ENCODE data around the gene HIF1A. TPM values are rescaled to one million over a fixed set of nuclear protein-coding genes. Genes with fewer than 3 reads are reported as not detected.

The HIF1A gene
- total and polyA plus RNA-seq, 2 of the 8 experiments (the other 6 are each of a cell fraction or from before 2014, with no cell fraction given), result 54.8 to 175 TPM

GRCh38 chr14:61651355-61651754, 44.0 kb upstream of the HIF1A start:
- Histone ChIP-seq H4K5ac (ENCODE audit: insufficient read length, low read depth, low read length) (no peak overlapping the region), H2BK15ac (ENCODE audit: low read length) (no peak overlapping the region), H4K20me1 (replicated peaks in 1 of 2; ENCODE audit: control insufficient read depth in 1 of 2, insufficient read depth in 2 of 2, low read length in 2 of 2) (no peaks in the 10 kb centered on the region), H3K4me2 (ENCODE audit: insufficient read depth in 1 of 2, low read depth in 2 of 2, low read length in 2 of 2) (no peak overlapping the region), H2AK5ac (ENCODE audit: low read depth, low read length) (no peak overlapping the region), H2BK5ac (ENCODE audit: low read depth, low read length) (no peak overlapping the region), H3K18ac (ENCODE audit: extremely low read depth, low read length) (no peak overlapping the region), H3K23ac (ENCODE audit: insufficient read length) (no peak overlapping the region), H3K56ac (replicated peaks; ENCODE audit: insufficient read length, low read depth, low read length) (no peak overlapping the region), H3K27me3 (replicated peaks in 1 of 4; ENCODE audit: control insufficient read depth in 3 of 4, extremely low read depth in 1 of 4, insufficient read depth in 3 of 4, low read length in 3 of 4) (peaks cover 0 to 1% (median 0%) of the 10 kb centered on the region in 4 experiments; a peak in 1 of 7 replicates), H3K4me1 (replicated peaks in 1 of 4; ENCODE audit: control insufficient read depth in 3 of 4, insufficient read depth in 4 of 4, low read length in 3 of 4) (no peaks in the 10 kb centered on the region), H3K27ac (ENCODE audit: low read depth, low read length) (no peak overlapping the region), H3K9ac (replicated peaks in 1 of 4; ENCODE audit: extremely low read depth in 1 of 4, low read depth in 3 of 4, low read length in 3 of 4) (no peak overlapping the region), H3K4me3 (ENCODE audit: extremely low read depth in 1 of 4, insufficient read depth in 2 of 4, low read depth in 3 of 4, low read length in 4 of 4) (no peak overlapping the region), H2BK12ac (ENCODE audit: low read depth, low read length) (no peak overlapping the region), H4K91ac (replicated peaks; ENCODE audit: insufficient read length, low read length) (no peak overlapping the region), H4K8ac (ENCODE audit: extremely low read depth, insufficient read depth, low read length) (no peak overlapping the region), H3K9me3 (ENCODE audit: insufficient read depth in 2 of 2, low read depth in 1 of 2, low read length in 1 of 2) (no peaks in the 10 kb centered on the region), H3K79me1 (ENCODE audit: low read depth, low read length) (no peaks in the 10 kb centered on the region), H3K23me2 (ENCODE audit: low read depth, low read length) (no peaks in the 10 kb centered on the region; the same call in 1 of the 2 replicates), H3K4ac (replicated peaks; ENCODE audit: insufficient read length, low read depth, low read length) (no peak overlapping the region), H2BK120ac (replicated peaks; ENCODE audit: low read depth, low read length) (no peak overlapping the region), H2BK20ac (ENCODE audit: low read length) (no peak overlapping the region), H3K14ac (ENCODE audit: insufficient read length) (no peak overlapping the region), H3K79me2 (ENCODE audit: control insufficient read depth in 1 of 2, insufficient read depth in 2 of 2, low read length in 2 of 2) (no peaks in the 10 kb centered on the region), H3K36me3 (ENCODE audit: control insufficient read depth in 2 of 4, insufficient read depth in 4 of 4, low read length in 3 of 4) (no peaks in the 10 kb centered on the region), H2AFZ (ENCODE audit: low read length) (no peak overlapping the region)
- no peak for DNase-seq (ENCODE audit: low read depth in 1 of 2, low spot score in 2 of 2)
- ChIA-PET CTCF (ENCODE audit: partially characterized antibody) (no interaction called here), POLR2A (ENCODE audit: partially characterized antibody) (no interaction called here)
- 93% methylated on average over 4 of the region's 4 CpGs; no CpG with 5 or more reads in 1 of the 2 experiments for WGBS, 2 experiments (ENCODE audit: extremely low coverage in 1 of 2, insufficient coverage in 1 of 2, insufficient read length in 1 of 2, insufficient replicate concordance in 2 of 2, low coverage in 1 of 2, low lambda C conversion rate in 2 of 2, missing lambda C conversion rate in 1 of 2)
- no peak for FAIRE-seq
- TF ChIP-seq KDM4A (IDR thresholded peaks at IDR 0.05; ENCODE audit: low read depth, low read length, severe bottlenecking) (no peak), GABPA (IDR thresholded peaks at IDR 0.05; ENCODE audit: borderline replicate concordance, insufficient read depth, low read length) (no peak), SP4 (IDR thresholded peaks at IDR 0.05; ENCODE audit: low read length) (no peak), CREB1 (IDR thresholded peaks at IDR 0.05) (no peak), ZNF274 (IDR thresholded peaks at IDR 0.05; ENCODE audit: borderline replicate concordance, extremely low read depth, low read length) (no peak), CBX5 (IDR thresholded peaks at IDR 0.05; ENCODE audit: low read depth, low read length) (no peak), PHF8 (conservative IDR thresholded peaks at IDR 0.05; ENCODE audit: low read depth, low read length) (no peak), HDAC6 (IDR thresholded peaks at IDR 0.05; ENCODE audit: low read depth, low read length) (no peak), KDM5A (IDR thresholded peaks at IDR 0.05; ENCODE audit: low read length) (no peak), BACH1 (IDR thresholded peaks at IDR 0.05; ENCODE audit: low read length) (no peak), SAP30 (IDR thresholded peaks at IDR 0.05; ENCODE audit: insufficient read depth, insufficient replicate concordance, low read length) (no peak), POLR2AphosphoS5 (IDR thresholded peaks at IDR 0.05; ENCODE audit: low read depth, low read length) (no peak), SIN3A (conservative IDR thresholded peaks at IDR 0.05 in 1 of 2, IDR thresholded peaks at IDR 0.05 in 1 of 2; ENCODE audit: low read depth in 1 of 2, low read length in 2 of 2) (no peak), TCF12 (IDR thresholded peaks at IDR 0.05; ENCODE audit: low read depth, low read length) (no peak), SRF (IDR thresholded peaks at IDR 0.05; ENCODE audit: low read depth, low read length) (no peak)
